GM23338 (cell line): ENCODE data around the gene RAD51C. TPM values are rescaled to one million over a fixed set of nuclear protein-coding genes. Genes with fewer than 3 reads are reported as not detected.

Source experiments
- ATAC-seq: fragments of 200-7000 bp; cut with Tn5 transposase; 3 replicates; pipeline ENCODE4 v1.9.1; 2020
- DNase-seq: peaks from one replicate; pipeline ENCODE4 v3.0.0-alpha.2; 2015; ENCODE audit warnings: low spot score
- H2AFZ ChIP-seq: fragments of 200-600 bp; sonication (generic); 2 replicates; pipeline ENCODE4 v1.8.0; 2016; ENCODE audit warnings: antibody characterized with exemption, mild to moderate bottlenecking, moderate library complexity
- H3F3A ChIP-seq: fragments of 200-600 bp; sonication (generic); replicated peaks from 2 replicates; pipeline ENCODE4 v1.8.0; 2017; ENCODE audit warnings: antibody characterized with exemption, mixed run types, low read depth
- H3K27ac ChIP-seq: fragments of 200-600 bp; sonication (generic); 2 replicates; pipeline ENCODE4 v1.6.1; 2016; ENCODE audit warnings: low read depth
- H3K27me3 ChIP-seq: fragments of 200-600 bp; sonication (generic); 2 replicates; pipeline ENCODE4 v1.8.0; 2016; ENCODE audit warnings: mild to moderate bottlenecking, mixed run types, moderate library complexity; ENCODE audit not compliant: insufficient read depth
- H3K36me3 ChIP-seq: fragments of 200-600 bp; sonication (generic); 2 replicates; pipeline ENCODE4 v1.8.0; 2016; ENCODE audit warnings: mild to moderate bottlenecking; ENCODE audit not compliant: insufficient read depth
- H3K4me1 ChIP-seq: fragments of 200-600 bp; sonication (generic); 2 replicates; pipeline ENCODE4 v1.8.0; 2016; ENCODE audit warnings: mild to moderate bottlenecking, moderate library complexity; ENCODE audit not compliant: insufficient read depth
- H3K4me2 ChIP-seq: fragments of 200-600 bp; sonication (generic); 2 replicates; pipeline ENCODE4 v1.7.1; 2017; ENCODE audit warnings: mixed run types
- H3K4me3 ChIP-seq: fragments of 200-600 bp; sonication (generic); 2 replicates; pipeline ENCODE4 v1.6.1; 2016; ENCODE audit warnings: mixed run types
- H3K79me2 ChIP-seq: fragments of 200-600 bp; sonication (generic); replicated peaks from 2 replicates; pipeline ENCODE4 v1.8.0; 2017; ENCODE audit warnings: mild to moderate bottlenecking; ENCODE audit not compliant: insufficient read depth
- H3K9me2 ChIP-seq: fragments of 200-600 bp; sonication (generic); 2 replicates; pipeline ENCODE4 v1.8.0; 2017; ENCODE audit not compliant: insufficient read depth
- H4K20me1 ChIP-seq: fragments of 200-600 bp; sonication (generic); replicated peaks from 2 replicates; pipeline ENCODE4 v1.8.0; 2017; ENCODE audit warnings: mild to moderate bottlenecking; ENCODE audit not compliant: insufficient read depth
- H3K27ac Mint-ChIP-seq: 2 replicates; pipeline ENCODE4 v1.8.0; 2020; ENCODE audit warnings: inconsistent platforms, mild to moderate bottlenecking, moderate library complexity, mixed read lengths
- H3K27me3 Mint-ChIP-seq: 3 replicates; pipeline ENCODE4 v1.8.0; 2022; ENCODE audit warnings: low read depth, mild to moderate bottlenecking, moderate library complexity, mixed read lengths, inconsistent platforms; ENCODE audit not compliant: insufficient read depth, poor library complexity
- H3K36me3 Mint-ChIP-seq: 3 replicates; pipeline ENCODE4 v1.8.0; 2021; ENCODE audit warnings: low read depth, mild to moderate bottlenecking, inconsistent platforms, moderate library complexity, mixed read lengths
- H3K4me1 Mint-ChIP-seq: 3 replicates; pipeline ENCODE4 v1.8.0; 2020; ENCODE audit warnings: mild to moderate bottlenecking, inconsistent platforms, mixed read lengths
- H3K4me3 Mint-ChIP-seq: 3 replicates; pipeline ENCODE4 v1.8.0; 2021; ENCODE audit warnings: moderate library complexity, mild to moderate bottlenecking, inconsistent platforms, mixed read lengths
- H3K9me3 Mint-ChIP-seq: 3 replicates; pipeline ENCODE4 v1.8.0; 2020; ENCODE audit warnings: moderate library complexity, mild to moderate bottlenecking, inconsistent platforms, mixed read lengths
- ETS1 ChIP-seq: IDR thresholded peaks from 2 replicates; pipeline ENCODE4 v1.6.1; 2016; ENCODE audit warnings: antibody characterized with exemption
- EZH2 ChIP-seq: fragments of 200-600 bp; sonication (generic); IDR thresholded peaks from one replicate; pipeline ENCODE4 v1.8.0; 2017; ENCODE audit warnings: antibody characterized with exemption, mild to moderate bottlenecking, low read depth; ENCODE audit not compliant: unreplicated experiment
- NANOG ChIP-seq: IDR thresholded peaks from 2 replicates; pipeline ENCODE4 v1.6.1; 2016; ENCODE audit warnings: antibody characterized with exemption, borderline replicate concordance
- STAT1 ChIP-seq: IDR thresholded peaks from one replicate; pipeline ENCODE4 v1.6.1; 2016; ENCODE audit warnings: antibody characterized with exemption; ENCODE audit not compliant: unreplicated experiment
- ZNF114 ChIP-seq: fragments of 250-450 bp; sonication (Bioruptor Pico); IDR thresholded peaks from 2 replicates; pipeline ENCODE4 v1.5.0; 2020; ENCODE audit warnings: mild to moderate bottlenecking, moderate library complexity
- ZNF331 ChIP-seq: fragments of 250-450 bp; sonication (Bioruptor Pico); IDR thresholded peaks from 2 replicates; pipeline ENCODE4 v1.5.0; 2020; ENCODE audit warnings: low read depth, mild to moderate bottlenecking, moderate library complexity
- ZNF462 ChIP-seq: fragments of 250-450 bp; sonication (Bioruptor Pico); IDR thresholded peaks from 2 replicates; pipeline ENCODE4 v1.5.0; 2020; ENCODE audit warnings: mild to moderate bottlenecking, moderate library complexity
- polyA plus RNA-seq: library from polyadenylated mRNA; unstranded; fragments of >200 nt; fragmentation: Nextera tagmentation; extraction: Ambion mirVana; gene quantifications from 2 replicates; pipeline ENCODE4 v1.2.1, GENCODE V29; 2016
- total RNA-seq: library from RNA; depleted of rRNA; stranded (reverse); fragments of >200 nt; shearing (Covaris generic); gene quantifications from 2 replicates; pipeline ENCODE4 v1.2.3, GENCODE V29; 2014

RAD51C gene
- total and polyA plus RNA-seq, 2 experiments from 2014 or later = 9.3 to 33.6 TPM

GRCh38 chr17:58664302-58664701, 28.1 kb upstream of the RAD51C start (continued):
- TF ChIP-seq ZNF462 (CRISPR knock-in tag) (no peak), ZNF114 (CRISPR knock-in tag) (no peak), STAT1 (no peak), NANOG (no peak)

GRCh38 chr17:58665946-58666857, 26.2 kb upstream of the RAD51C start:
- H3K9me2 ChIP-seq = no peaks in the 10 kb centered on the region
- H3K27ac ChIP-seq = no peak overlapping the region
- no peaks in the 10 kb centered on the region for H3F3A ChIP-seq
- ATAC-seq (no peak), DNase-seq (no peak)
- H3K36me3 Mint-ChIP-seq = no peaks in the 10 kb centered on the region
- peaks cover 11% of the 10 kb centered on the region for H3K4me1 Mint-ChIP-seq
- peaks cover 3% of the 10 kb centered on the region for H3K27me3 Mint-ChIP-seq
- no peaks in the 10 kb centered on the region for H3K27me3 ChIP-seq
- no peak overlapping the region for H3K4me3 Mint-ChIP-seq
- no peak overlapping the region for H3K4me2 ChIP-seq
- no peaks in the 10 kb centered on the region for H4K20me1 ChIP-seq
- peak overlapping the region; percentile 92; the same call in 1 of the 2 replicates for H2AFZ ChIP-seq
- H3K4me3 ChIP-seq = no peak overlapping the region
- no peaks in the 10 kb centered on the region for H3K9me3 Mint-ChIP-seq
- peaks cover 10% of the 10 kb centered on the region; the same call in 1 of the 2 replicates for H3K4me1 ChIP-seq
- no peak overlapping the region for H3K27ac Mint-ChIP-seq
- H3K36me3 ChIP-seq = no peaks in the 10 kb centered on the region
- H3K79me2 ChIP-seq = no peaks in the 10 kb centered on the region
- TF ChIP-seq ETS1 = no peak
- TF ChIP-seq EZH2 = no peak
- TF ChIP-seq ZNF331 (CRISPR knock-in tag) = no peak
- no peak for TF ChIP-seq ZNF462 (CRISPR knock-in tag)
